ENCODE measurements around the gene KCNA3. TPM values are rescaled to one million over a fixed set of nuclear protein-coding genes. Genes with fewer than 3 reads are reported as not detected.
A peak's percentile ranks its signal among the peaks of the same experiment; 100 is the strongest.

KCNA3 gene
- total RNA-seq, 1 donor from 2014 or later = 0.69 TPM

DNA sequence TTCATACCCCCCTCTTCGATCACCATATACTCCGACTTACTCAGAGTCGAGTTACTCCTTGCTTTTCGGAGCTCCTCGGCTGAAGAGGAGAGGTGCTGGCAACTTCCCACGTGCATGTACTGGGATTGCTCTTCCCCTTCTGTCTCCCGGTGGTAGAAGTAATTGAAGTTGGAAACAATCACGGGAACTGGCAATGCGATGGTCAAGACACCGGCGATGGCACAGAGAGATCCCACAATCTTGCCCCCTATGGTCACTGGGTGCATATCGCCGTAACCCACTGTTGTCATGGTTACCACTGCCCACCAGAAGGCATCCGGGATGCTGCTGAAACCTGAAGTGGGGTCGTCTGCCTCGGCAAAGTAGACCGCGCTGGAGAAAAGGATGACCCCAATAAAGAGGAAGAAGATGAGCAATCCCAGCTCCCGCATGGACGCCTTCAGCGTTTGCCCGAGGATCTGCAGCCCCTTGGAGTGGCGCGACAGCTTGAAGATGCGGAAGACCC lies 1.5 kb downstream of the KCNA3 start:
- no peak for DNase-seq (ENCODE audit: low spot score)
- peaks cover 29% of the 10 kb centered on the region for H3K27me3 Mint-ChIP-seq (ENCODE audit: insufficient read depth, low read depth)

DNA sequence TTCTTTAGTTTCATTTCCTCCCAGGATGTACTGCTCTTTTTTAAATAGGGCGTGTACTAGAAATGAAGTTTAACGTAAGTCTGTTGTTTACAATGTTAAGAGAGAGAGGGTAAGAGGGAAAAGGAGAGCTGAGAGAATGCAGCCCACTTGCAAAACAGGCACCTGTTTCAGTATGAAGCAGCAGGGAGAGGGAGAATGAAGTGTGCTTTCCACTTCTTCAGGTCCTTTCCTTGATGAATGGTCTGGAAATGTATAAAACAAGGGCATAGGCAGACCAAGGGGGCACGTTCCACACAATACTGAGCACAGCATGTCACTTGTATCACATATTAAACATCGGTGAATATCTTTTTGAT lies 2.0 kb downstream of the KCNA3 start:
- no peak overlapping the region for H3K27ac ChIP-seq
- H3K4me2 ChIP-seq = no peak overlapping the region
- TF ChIP-seq, protein P1, sequence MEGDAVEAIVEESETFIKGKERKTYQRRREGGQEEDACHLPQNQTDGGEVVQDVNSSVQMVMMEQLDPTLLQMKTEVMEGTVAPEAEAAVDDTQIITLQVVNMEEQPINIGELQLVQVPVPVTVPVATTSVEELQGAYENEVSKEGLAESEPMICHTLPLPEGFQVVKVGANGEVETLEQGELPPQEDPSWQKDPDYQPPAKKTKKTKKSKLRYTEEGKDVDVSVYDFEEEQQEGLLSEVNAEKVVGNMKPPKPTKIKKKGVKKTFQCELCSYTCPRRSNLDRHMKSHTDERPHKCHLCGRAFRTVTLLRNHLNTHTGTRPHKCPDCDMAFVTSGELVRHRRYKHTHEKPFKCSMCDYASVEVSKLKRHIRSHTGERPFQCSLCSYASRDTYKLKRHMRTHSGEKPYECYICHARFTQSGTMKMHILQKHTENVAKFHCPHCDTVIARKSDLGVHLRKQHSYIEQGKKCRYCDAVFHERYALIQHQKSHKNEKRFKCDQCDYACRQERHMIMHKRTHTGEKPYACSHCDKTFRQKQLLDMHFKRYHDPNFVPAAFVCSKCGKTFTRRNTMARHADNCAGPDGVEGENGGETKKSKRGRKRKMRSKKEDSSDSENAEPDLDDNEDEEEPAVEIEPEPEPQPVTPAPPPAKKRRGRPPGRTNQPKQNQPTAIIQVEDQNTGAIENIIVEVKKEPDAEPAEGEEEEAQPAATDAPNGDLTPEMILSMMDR (IDR thresholded peaks at IDR 0.05) = no peak
- no peak for TF ChIP-seq EZH2phosphoT487 (IDR thresholded peaks at IDR 0.05)
- TF ChIP-seq EZH2 (IDR thresholded peaks at IDR 0.05) = no peak
- H2AFZ ChIP-seq (replicated peaks) = no peak overlapping the region
- peaks cover 11% of the 10 kb centered on the region for H3F3A ChIP-seq (ENCODE audit: low read depth)
- H3K9ac ChIP-seq = no peak overlapping the region
- H3K9me3 ChIP-seq (ENCODE audit: low read depth) = no peaks in the 10 kb centered on the region
- no peaks in the 10 kb centered on the region for H3K4me1 ChIP-seq
- no peak for DNase-seq (ENCODE audit: low spot score)
- no peak overlapping the region for H3K4me3 ChIP-seq
- peaks cover 39% of the 10 kb centered on the region for H3K4me1 Mint-ChIP-seq
- peaks cover 26% of the 10 kb centered on the region for H3K27me3 Mint-ChIP-seq (ENCODE audit: insufficient read depth, low read depth)
- peaks cover 12% of the 10 kb centered on the region for H3K9me3 Mint-ChIP-seq
- H3K4me3 Mint-ChIP-seq = peak overlapping the region; percentile 87
- no peaks in the 10 kb centered on the region for H3K36me3 ChIP-seq
- peaks cover 100% of the 10 kb centered on the region for H3K27me3 ChIP-seq
- H3K79me2 ChIP-seq (ENCODE audit: low read depth) = no peaks in the 10 kb centered on the region
- H4K20me1 ChIP-seq (ENCODE audit: low read depth) = no peaks in the 10 kb centered on the region
- no peak overlapping the region for H3K27ac Mint-ChIP-seq
- peaks cover 2% of the 10 kb centered on the region for H3K36me3 Mint-ChIP-seq

More for the DNA sequence above, 1.5 kb downstream of the KCNA3 start:
- Histone ChIP-seq H3K4me2 (no peak overlapping the region), H3K79me2 (ENCODE audit: low read depth) (no peaks in the 10 kb centered on the region), H3K27me3 (peaks cover 100% of the 10 kb centered on the region), H2AFZ (replicated peaks) (no peak overlapping the region), H3K36me3 (no peaks in the 10 kb centered on the region), H3K27ac (no peak overlapping the region), H3K4me1 (no peaks in the 10 kb centered on the region), H3K4me3 (no peak overlapping the region), H4K20me1 (ENCODE audit: low read depth) (no peaks in the 10 kb centered on the region), H3K9ac (no peak overlapping the region), H3K9me3 (ENCODE audit: low read depth) (no peaks in the 10 kb centered on the region), H3F3A (ENCODE audit: low read depth) (peaks cover 11% of the 10 kb centered on the region)
- TF ChIP-seq EZH2phosphoT487 (IDR thresholded peaks at IDR 0.05) (no peak), EZH2 (IDR thresholded peaks at IDR 0.05) (no peak)
- TF ChIP-seq, protein P1 (IDR thresholded peaks at IDR 0.05) = no peak
- H3K4me1 Mint-ChIP-seq = peaks cover 39% of the 10 kb centered on the region
- peaks cover 2% of the 10 kb centered on the region for H3K36me3 Mint-ChIP-seq
- H3K4me3 Mint-ChIP-seq = peak overlapping the region; percentile 87
- no peak overlapping the region for H3K27ac Mint-ChIP-seq
- peaks cover 12% of the 10 kb centered on the region for H3K9me3 Mint-ChIP-seq

DNA sequence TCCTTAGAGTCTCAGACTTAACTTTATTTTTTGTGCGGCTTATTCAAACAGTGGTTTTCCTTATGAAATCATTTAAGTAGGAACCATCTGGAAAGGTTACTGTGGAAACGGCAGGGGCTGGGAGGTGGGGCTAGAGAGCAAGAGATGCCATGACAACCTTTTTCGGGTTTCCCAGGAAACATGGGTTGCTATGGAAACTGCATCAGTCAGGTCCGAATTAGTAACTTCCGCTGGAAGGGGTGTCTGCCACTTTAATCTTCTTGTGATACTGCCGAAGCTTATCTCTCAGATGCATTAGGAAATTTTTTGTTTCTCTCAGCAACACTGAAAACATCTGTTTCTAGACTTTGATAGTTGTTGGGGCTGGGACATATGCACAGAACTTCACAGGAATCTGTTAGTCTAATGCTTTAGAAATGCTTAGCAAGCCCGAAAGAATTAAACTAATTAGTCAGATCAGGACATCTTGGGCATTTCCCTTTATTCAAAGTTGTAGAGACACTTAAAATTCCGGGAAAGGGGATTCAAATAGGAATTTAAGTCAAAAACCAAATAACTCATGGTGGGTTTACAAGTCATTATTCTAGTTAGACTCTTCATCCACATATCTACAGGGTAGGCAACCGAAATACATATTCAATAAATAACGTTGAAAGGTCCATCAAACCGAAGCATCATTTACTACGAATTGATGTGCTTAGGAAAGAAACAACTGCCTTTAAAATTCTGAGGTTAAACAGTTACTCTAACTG lies 2.6 kb downstream of the KCNA3 start:
- Mint-ChIP-seq H3K36me3 (peaks cover 2% of the 10 kb centered on the region), H3K9me3 (peaks cover 12% of the 10 kb centered on the region), H3K27ac (no peak overlapping the region), H3K27me3 (ENCODE audit: insufficient read depth, low read depth) (peaks cover 26% of the 10 kb centered on the region), H3K4me1 (peaks cover 39% of the 10 kb centered on the region), H3K4me3 (peak overlapping the region; percentile 87)
- Histone ChIP-seq H3F3A (ENCODE audit: low read depth) (peaks cover 11% of the 10 kb centered on the region), H3K27me3 (peaks cover 100% of the 10 kb centered on the region), H3K4me3 (no peak overlapping the region), H4K20me1 (ENCODE audit: low read depth) (no peaks in the 10 kb centered on the region), H3K79me2 (ENCODE audit: low read depth) (no peaks in the 10 kb centered on the region), H3K9me3 (ENCODE audit: low read depth) (no peaks in the 10 kb centered on the region), H3K9ac (no peak overlapping the region), H3K27ac (no peak overlapping the region), H3K36me3 (no peaks in the 10 kb centered on the region), H2AFZ (replicated peaks) (no peak overlapping the region), H3K4me2 (no peak overlapping the region), H3K4me1 (no peaks in the 10 kb centered on the region)
- TF ChIP-seq, protein P1 (IDR thresholded peaks at IDR 0.05) = no peak
- no peak for TF ChIP-seq EZH2 (IDR thresholded peaks at IDR 0.05)
- TF ChIP-seq EZH2phosphoT487 (IDR thresholded peaks at IDR 0.05) = no peak
- DNase-seq (ENCODE audit: low spot score) = peak; percentile 69
